Erythroblast (primary cell): ENCODE data around the gene DDX42.

Source experiments
- GATA1 ChIP-seq: IDR thresholded peaks from 2 replicates; pipeline ENCODE4 v1.6.1; 2011; ENCODE audit warnings: low read depth, mild to moderate bottlenecking, control low read depth, low read length, moderate library complexity
- POLR2A ChIP-seq: IDR thresholded peaks from 2 replicates; pipeline ENCODE4 v1.6.1; 2011; ENCODE audit warnings: mild to moderate bottlenecking, low read length

GRCh38 chr17:63786971-63787711 lies 13.2 kb downstream of the DDX42 start:
- TF ChIP-seq POLR2A (no peak), GATA1 (no peak)
